Activated CD4-positive, CD25-positive, alpha-beta regulatory T cell (primary cell): Measurements from ENCODE around the gene ELN.

Experiments
- DNase-seq, 4 experiments: peaks; one replicate each; lab custom pipeline; 2025; lab: John Stamatoyannopoulos, UW

The ELN gene

DNA sequence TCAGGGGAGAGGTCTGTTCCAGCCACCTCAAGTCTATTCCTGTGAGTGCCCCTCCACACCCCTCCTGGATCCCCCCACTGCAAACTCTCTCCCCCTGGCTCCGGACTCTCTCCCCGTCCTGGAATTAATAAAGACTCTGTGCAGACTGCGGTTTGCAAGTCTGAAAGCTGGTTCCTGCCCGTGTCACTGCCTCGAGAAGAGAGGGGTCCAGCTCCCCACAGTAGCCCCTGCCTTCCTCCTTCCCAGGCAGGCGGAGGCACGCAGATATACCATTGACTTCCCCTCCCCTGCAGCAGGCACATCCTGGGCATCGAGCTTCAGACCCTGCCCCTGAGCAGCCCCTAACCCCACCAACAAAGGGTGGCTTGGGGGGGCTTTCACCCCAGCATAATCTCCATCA lies 2.2 kb upstream of the ELN start:
- DNase-seq = no peak

DNA sequence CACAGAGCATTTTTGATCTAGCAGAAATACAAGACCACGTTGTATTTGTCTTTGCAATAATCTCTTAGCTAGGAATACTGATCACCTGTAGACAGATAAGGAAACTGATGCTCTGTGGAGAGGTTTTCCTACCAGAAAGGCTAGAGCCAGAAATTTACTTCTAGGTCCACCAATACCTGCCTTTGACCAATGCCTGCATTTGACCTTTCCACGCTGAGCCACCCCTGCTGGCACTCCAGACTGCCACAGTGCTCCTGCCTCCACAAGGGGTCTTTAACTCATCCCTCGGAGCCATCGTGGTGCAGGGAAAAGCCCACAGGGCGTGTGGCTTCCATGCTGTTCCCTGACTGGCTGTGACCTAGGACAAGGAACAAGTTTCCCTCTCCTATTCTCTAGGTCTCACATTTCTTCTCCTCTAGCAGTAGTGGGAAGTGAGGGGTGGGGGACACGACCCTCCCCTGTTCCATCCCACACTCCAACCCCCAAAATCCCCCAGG lies 1.5 kb upstream of the ELN start:
- DNase-seq = no peak

GRCh38 chr7:74026903-74027682 lies 880 bp upstream of the ELN start:
- peak; percentile 17 to 53 (median 34) for DNase-seq

- no peak for DNase-seq
Observed at GRCh38 chr7:74028321-74028838, 407 bp downstream of the ELN start.

DNA sequence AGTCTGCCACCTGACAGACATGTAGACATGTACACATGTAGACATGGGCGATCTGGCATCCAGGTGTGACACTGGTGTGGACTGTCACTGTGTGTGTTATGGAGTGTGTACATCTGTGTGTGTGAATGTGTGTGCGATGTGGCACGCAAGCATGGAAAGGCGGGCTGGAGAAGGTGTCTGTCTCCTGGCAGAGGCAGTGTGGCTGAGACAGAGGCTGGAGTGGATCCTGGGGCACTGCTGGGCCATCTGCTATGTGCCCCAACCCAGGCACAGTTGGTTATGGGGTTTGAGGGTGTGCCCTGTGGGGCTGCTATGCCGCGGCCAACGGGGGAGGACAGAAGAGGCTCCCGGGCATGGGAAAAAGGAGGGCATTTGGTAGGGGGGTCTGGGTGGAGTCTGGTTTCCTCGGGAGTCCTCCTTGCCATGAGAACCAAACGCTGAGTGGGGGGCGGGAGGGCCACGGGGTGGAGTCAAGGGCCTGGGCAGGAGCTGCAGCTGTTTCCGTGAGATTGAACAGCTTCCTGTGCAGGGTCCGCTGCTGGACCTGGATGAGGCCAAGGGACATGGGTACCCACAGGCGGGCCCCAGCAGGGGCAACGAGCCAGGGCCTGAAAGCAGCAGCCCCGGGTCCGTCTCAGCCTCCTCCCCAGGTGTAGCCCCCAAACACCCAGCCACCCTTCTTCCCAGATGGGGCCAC lies 1.3 kb downstream of the ELN start:
- no peak for DNase-seq

GRCh38 chr7:74029991-74030415 lies 2.0 kb downstream of the ELN start:
- DNase-seq = no peak

GRCh38 chr7:74030861-74031260 lies 2.9 kb downstream of the ELN start:
- DNase-seq = no peak

DNA sequence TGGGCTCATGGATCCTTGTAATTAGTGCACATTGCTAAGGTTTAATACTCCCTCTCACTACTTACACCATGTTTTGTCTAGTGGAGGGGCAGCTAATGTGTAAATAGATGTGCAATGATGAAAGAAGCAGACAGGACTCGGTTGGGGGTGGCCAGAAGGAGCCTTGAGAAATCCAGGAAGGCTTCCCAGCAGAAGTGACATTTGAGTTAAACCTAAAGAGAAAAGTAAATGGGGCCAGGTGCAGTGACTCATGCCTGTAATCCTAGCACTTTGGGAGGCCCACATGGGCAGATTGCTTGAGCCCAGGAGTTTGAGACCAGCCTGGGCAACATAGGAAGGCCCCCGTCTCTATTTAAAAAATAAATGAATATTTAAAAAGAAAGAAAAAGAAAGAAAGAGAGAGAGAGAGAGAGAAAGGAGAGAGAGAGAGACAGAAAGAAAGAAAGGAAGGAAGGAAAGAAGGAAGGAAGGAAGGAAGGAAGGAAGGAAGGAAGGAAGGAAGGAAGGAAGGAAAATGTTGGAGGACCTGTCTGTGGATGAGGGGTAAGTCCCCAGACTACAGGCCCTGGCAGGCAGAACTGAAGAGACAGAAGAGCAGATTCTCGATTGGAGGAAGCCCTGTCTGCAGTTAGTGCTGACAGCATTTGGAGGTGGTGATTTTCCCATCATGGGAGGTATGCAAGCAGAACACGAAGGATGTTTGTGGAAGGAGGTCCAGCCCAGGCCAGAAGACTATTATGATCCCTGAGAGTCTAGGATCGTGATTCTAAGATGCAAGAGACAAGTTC lies 3.6 kb downstream of the ELN start:
- no peak for DNase-seq

DNA sequence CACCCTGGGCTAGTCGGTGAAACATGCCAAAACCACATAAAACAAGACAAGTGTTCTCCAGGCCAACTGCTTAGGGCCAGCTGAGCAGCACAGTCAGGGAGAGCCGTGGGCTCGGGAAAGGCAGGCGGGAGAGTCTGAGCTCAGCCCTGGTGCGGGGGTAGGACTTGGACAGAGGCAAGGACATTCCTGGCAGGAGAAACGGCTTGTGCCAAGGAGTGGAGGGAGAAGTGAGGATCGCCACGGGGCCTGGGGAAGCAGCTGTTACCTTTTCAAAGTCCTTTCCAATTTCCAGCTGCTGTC lies 4.2 kb downstream of the ELN start:
- no peak for DNase-seq

DNA sequence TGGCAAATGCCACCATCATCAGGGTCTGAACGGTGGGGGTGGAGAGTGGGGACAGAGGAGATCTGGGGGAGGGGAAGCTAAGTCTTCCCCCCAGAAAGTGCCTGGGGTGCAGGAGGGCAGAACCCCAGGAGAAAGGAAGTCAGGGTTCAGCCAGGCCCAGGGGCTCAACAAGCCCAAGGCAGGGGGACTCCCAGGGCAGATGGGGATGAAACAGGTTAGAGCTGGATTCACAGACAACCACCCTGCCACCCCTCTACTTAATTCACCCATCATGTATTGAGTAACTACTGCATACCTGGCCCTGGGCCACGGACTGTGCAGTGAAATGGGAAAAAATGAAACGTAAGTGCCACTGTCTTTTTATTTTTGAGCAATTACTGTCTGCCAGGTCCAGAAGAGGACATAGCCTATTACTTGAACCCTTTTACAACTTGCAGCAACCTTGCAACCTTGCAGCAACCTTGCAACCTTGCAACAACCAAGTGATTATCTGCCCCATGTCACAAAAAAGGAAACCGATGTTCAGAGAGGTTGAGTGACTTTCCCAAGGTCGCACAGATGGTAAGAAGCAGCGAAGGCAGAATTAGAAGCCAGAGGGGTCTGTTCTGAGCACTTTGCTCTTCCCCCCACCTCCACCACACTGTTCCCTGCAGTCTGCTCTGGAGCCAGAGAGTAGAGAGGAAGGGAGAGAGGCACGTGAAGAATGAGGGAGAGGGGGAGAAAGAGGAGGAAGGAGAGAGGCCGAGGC lies 4.8 kb downstream of the ELN start:
- no peak for DNase-seq

DNA sequence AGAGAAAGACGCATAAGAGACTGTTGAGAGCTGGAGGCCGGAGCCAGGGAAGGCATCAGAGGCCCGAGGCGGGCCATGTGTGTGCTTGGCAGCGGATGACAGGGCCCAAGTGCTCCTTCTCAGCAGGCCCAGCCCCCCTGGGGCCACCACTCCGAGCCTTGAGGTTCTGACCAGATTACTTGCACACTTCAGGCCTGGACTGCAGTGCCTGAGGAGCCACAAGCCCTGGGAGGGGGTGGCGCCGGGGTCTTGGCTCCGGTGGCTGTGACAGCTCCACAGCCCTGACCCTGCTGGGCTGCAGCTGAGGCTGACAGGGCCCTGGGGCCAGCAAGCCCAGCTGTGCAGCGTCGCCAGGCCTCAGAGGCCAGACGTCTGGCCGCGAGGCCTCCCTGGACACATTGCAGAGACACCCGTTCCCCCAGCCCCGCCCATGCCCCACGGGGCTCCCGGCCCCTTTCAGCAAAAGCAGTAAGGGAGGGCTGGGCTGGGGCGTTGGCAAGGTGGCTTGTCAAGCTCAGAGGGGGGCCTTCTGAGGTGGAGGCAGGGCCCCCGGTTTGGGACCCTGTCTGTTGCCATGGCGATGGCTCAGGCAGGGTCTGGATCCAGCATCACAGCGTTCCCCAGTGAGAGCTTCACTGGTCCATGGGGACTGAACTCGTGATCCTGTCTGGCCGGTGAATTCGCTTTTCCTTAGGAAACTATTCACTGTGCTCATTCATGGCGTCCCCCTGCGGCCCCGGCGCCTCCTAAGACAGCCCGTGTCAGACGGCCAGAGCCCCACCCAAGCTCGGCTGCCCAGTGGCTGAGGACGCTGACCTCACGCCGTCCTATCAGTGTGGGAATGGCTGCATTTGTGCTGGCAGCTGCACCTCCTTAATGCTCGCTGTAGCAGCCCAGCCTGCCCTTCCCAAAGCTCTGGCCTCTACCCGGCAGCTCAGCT lies 5.7 kb downstream of the ELN start:
- no peak for DNase-seq

DNA sequence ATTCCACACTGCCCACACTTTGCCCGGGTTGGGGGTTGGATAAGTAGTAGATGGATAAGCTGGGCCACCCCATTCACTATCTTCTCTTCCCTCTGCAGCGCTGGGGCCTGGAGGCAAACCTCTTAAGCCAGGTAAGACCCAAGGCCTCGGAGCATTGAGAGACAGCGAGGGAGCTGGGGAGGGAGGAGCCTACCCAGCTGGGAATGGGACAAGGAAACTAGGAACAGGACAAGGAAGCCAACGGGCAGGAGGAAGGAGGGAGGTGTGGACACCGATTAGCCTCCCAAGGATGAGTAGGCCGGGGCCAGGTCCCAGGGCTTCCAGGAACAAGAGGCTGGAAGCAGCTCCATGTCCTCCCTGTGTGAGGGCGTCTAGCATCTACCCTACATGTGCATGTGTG lies 9.6 kb downstream of the ELN start:
- DNase-seq = no peak

DNA sequence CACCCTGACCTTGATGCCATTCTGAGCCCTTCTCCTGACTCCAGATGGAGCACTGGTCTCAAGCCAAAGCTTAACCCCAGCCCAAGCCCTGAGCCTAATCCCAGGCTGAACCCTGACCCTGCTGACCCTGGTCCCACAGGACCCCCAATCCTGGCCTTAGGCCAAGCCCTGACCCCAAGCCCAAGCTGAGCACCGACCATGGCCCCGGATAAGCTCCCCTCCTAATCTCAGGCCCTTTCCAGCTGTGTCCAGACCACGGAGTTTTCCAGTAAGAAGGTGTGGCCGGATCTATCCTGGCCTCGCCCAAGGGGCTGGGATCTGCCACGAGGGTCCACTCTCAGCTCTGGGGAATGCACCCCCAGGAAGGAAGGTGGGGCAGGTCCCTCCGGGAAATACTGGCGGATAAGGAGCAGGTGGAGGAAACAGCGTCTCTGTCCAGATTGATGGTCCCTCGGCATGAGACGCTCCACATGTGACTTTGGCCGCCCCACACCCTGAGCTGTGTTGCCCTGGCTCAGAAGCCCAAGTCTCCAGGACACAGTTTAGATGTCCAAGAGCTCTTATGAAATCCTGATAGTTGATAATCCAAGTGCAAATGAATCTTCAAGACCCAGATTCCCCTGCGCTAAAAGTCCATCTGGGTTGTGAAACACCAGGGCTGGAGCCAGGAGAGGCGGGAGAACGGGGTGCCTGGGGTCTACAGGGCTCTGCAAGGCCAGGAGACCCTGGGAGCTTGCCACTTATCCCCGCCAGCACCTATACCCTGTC lies 10.4 kb downstream of the ELN start:
- no peak for DNase-seq

- DNase-seq = no peak
Observed at GRCh38 chr7:74039337-74039736, 11.4 kb downstream of the ELN start.

GRCh38 chr7:74040101-74040790 lies 12.3 kb downstream of the ELN start:
- no peak for DNase-seq

DNA sequence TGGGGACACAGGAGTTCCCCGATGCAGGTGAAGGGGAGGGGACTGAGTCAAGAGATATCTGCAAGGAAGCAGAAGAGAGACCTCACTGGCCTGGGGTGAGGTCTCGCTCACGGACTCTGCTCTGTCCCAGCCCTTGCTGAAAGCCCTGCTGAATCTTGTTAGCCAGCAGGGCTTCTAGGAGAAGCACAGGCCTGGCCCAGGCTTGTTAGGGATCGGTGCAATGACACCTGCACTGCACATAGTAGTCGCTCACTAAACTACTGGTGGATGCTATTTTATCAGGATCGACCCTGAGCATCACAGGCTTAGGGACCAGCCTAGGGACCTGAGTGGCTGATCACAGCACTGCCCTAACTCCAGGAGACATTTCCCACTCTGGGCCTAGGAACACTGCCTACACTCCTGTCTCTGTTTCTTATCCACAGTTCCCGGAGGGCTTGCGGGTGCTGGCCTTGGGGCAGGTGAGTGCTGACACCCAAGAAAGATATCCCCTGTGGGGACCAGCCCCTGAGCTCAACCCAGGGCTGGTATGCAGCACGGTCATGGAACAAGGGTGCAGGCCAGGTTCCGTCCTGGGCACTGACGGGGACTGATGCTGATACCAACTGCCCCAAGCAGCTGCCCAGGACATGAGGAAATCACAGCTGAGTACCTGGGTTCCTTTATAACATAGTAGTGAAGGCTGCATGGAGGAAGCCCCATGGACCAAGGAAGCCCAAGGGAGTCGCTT lies 13.0 kb downstream of the ELN start:
- no peak for DNase-seq

DNA sequence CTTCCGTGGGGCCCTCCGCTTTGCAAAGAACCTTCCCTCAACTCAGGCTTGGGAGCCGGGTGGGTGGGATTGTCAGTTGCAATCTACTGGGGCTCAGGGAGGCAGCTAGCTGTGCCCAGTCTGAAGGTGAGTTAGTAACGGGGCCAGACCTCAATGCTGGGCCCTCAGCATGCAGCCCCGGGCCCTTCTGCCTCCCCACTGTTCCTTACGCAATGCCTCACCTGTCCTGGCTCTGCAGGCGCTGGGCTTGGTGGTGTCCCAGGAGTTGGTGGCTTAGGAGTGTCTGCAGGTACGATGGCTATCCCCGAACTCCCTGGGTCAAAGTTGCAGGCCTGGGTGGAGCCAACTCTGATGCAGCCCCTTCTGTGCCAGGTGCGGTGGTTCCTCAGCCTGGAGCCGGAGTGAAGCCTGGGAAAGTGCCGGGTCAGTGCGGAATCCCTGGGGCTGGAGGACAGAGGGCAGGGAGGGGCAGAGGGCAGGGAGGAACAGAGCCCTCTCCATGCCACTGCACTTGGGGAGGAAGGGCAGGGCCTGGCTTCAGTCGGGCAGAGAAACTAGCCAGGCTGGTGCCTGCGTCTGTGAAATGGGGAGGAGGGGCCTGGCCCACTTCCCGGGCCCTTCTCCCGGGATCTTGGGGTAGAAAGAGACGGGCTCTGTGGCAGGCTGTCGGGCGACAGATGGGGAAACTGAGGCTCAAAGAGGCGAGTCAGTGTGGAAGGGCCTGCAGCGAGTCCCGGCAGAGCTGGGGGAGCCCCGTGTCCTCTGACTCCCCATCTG lies 15.0 kb downstream of the ELN start:
- DNase-seq = no peak

GRCh38 chr7:74043523-74043951 lies 15.6 kb downstream of the ELN start:
- DNase-seq = no peak
